Limb (tissue), 2 donors: ENCODE data around the gene SLC12A9.
A peak's percentile ranks its signal among the peaks of the same experiment; 100 is the strongest.
"Not testable (repeated sequence)": the region's sequence is repeated elsewhere in the genome, so short reads cannot be mapped to it uniquely, and the experiment has no call there.

Experiments
- DNase-seq, 2 donors: peaks; one replicate each; pipeline ENCODE4 v3.0.0-alpha.2; 2016; ENCODE audit errors: extremely low spot score in 2 of 2

The SLC12A9 gene

DNA sequence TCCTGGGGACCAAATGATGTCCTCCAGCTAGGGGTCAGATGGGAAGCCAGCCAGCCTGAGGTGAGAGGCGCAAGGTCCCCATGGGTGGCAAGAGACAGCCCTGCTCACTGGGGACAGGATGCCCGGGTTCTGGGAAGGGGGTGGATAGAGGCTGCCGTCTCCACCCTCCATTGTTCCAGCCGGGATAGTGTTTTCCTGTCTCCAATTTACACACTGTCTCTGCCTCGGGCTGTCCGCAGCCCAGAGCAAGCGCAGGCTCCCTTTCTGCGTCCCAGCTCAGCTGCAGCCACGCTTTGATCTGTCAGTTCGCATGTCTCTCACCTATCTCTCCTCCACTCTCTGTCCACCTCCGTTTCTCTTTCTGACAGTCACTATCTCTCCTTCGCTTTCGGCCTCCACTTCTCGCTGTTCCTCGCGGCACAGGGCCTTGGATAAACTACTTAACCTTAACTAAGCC, 27.3 kb upstream of the SLC12A9 start:
- no peak for DNase-seq

DNA sequence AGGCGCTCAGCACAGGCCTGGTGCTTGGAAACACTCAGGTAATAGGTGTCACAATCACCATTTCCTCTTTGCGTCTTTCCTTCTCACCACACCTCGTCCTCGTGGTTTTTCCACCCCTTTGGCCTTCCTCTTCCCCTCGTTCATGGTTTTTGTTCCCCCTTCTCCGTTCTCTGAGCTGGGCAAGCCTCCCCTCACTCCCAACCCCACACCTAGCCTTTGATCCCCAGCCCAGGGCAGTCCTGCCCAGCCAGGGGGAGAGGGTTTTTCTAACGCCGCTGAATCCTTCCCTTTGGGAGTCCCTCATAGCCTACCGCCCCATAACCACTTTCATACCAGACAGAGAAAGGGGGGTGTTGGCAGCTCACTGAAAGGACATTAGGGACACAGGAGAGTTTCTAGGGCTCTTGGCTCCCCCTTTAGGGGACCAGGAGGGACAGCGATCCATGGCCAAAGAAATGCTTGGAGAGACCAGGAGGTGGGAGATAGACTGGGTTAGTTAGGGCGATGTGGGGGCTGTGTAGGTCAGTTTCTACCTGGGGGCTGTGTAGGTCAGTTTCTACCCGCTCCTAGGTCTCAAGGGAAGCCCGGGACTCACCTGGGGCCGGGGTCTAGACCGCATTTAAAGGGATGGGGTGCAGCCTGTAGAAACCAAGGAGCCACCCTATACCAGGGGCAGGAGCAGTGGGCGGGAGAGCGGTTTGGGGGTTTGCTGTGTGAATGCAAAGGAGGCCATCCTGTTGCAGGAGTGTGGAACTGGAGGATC, 26.6 kb upstream of the SLC12A9 start:
- no peak for DNase-seq

DNA sequence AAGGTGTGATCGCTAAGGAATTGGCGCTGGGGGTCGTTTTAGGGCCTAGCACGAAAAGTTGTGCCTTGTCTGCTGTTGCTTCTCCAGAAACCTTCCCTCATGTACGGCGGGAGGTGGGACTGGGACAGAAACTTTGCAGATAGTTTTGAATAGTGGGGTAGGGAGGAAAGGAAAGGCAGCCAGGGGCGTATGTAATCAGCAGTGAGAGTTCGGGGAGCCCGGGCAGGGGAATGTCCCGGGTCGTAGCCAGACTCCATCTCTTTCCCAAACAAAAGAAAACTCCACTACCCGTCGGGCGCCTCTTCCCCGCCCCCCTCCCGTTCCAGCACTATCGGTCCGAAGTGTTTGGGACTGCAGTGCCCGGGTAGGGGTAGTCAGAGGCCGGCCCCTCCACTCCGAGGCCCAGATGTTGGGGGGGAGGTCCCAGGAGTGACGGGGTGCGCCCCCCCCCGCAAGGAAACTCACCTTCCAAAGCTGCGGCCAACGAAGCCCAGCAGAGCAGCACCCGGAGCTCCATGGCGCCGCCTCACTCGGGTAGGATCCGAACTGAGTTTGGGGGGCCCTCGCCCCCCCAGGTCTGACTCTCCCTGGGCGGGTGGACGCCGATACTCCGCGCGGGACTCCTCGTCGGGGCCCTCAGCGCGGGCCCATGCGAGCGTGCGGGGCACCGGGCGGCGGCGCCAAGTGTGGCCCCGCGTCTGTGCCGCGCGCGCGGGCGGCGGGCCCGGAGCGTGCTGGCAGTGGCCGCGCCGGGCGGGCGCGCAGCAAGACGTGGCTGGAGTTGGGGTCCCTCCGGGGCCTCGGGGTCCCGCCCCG, 25.8 kb upstream of the SLC12A9 start:
- peak in 1 of 2 donors; percentile 4 for DNase-seq

DNA sequence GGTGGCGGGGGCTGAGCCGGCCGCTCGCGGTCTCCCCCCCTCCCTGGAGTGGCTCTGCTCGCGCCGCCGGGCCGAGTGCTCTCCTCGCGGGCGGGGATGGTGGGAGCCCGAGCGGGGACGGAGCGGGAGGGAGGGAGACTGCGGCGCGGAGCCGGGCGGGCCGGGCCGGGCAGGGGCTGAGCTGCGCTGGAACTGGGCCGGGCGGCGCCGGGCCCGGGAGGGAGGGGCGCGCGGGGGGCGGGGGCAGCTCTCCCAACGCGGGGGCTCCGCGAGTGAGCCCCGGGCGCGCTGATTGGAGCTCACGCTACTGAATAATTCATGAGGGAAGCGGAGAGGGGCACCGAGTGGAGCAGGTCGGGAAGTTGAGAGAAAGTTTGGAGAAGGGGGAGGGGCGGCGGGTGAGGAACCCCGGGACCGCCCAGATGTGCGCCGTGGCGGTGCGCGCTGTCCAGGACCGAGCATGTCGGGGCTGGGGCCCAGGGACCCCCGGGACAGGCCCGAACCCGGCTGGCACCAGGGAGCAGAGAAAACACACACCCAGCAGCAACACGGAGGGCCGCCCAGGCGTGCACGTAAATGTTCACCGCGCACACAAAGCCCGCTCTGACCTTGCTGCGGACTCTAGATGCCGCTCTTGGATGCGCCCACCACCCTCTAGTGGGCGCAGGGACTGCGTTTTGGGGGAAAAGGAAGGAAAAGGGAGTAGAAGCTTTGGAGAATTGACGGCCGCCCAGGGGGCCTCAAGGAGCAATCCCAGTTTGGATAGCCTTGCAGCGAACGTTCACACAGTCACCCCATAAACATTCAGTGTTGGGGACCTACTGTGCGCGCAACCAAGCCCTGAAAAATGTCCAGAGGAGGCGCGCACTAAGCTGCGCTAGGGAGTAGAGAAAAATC, 24.9 kb upstream of the SLC12A9 start, which contains the start of gene EPHB4:
EPHB4 (minus strand) TSS at position 194 of the 897 bp plus-strand sequence. CDS start 493 bp downstream, outside the sequence.
- peak; percentile 92 to 94 for DNase-seq

DNA sequence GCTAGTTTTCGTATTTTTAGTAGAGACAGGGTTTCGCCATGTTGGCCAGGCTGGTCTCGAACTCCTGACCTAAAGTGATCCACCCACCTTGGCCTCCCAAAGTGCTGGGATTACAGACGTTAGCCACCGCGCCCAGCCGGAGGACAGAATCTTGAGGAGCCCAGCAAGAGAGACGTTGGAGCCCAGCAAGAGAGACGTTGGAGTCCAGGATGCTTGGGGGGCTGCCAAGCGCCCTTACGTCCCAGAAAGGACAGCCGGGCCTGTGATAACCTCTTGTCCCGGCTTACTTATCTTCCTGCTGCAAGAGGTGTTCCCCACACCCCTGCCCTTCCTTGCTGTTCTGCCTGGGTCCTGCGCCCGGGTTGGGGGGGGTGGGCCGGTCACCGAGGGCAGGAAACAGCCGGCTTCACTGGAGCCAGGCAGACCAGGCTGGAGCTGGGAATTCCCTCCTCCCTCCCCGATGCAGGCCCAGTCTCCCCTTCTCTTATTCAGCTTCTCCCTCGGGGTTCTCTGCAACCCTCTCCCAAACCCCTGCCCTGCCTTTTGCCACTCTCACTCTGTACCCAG, 23.3 kb upstream of the SLC12A9 start:
- DNase-seq = no peak

DNA sequence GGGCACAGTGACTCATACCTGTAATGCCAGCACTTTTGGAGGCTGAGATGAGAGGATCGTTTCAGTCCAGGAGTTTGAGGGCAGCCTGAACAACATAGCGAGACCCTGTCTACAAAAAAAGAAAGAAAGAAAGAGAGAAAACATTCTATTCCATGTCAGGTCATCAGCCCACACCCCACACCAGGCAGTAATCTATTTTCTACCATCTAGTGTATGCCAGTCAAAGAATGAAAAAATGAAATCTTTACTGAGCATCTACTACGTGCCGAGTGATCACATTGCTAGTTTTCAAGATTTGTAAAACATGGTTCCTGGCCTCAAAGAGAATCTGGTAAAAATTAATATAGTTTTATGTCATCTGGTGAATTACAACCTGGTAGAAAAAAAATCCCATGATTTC, 22.1 kb upstream of the SLC12A9 start:
- DNase-seq = no peak

DNA sequence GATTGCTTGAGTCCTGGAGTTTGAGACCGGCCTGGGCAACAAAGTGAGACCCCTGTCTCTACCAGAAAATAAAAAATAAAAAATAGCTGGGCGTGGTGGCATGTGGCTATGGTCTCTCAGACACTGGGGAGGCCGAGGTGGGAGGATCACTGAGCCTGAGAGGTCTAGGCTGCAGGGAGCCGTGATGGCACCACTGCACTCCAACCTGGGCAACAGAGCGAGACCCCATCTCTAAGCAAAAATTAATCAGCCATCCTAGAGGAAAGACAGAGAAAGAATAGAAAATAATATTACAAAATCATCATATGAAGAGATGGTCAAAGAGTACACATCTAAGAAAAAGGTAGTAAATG, 20.3 kb upstream of the SLC12A9 start:
- no peak for DNase-seq

DNA sequence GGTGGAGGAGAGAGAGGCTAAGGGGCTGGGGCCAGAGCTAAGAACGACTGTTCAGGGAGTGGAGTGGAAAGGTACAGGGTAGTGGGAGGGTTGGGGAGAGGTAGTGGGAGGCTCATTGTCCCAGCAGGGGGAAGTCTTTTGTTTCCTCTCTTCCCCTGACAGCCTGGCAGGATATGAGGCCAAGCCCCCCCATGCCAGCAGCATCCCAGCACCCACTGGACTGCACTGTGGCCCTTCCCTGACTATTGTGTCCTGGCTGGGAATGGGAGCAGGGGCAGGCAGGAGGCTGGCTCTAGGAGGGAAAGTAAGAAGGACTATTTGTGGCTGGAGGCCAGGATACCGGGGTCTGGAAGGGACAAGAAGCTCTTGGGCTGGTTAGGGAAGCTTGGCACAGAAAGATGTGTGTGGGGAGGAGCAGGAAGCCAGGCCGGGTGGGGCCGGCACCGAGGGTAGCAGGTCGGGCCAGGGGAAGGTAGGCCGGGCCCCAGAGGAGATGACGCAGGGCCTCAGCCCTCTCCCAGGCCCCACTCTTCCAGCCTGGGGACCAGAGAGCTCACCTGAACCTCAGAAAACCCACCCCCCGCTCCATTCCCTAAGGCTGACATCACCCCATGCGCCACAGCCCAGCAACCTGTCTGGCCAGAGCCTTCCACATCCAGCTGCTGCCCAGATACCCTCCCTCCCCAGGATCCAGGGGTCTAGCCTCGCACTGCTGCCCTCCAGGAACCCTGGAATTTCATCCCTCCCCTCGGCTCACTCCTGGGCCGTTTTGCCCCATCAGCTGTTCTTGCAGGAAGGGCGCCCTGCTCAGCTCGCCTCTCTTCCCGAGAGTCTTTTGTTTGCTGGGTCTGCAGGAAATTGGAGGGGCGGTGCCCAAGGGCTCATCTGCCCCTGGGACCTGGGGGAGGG, 16.4 kb upstream of the SLC12A9 start:
- DNase-seq = peak in 1 of 2 donors; percentile 58

DNA sequence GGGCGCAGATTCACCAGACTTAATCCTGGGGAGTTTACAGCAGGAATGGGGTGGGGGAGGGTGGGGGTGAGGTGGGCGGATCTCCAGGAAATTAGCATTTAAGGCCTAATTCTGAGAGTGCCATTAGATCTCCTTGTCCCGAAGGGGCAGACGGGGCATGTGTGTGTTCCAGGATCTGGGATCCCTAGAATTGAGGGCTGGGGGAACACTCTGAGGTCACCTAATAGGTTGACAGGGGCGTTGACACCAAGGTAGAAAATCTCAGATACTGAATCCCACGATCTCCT, 15.8 kb upstream of the SLC12A9 start:
- no peak for DNase-seq

DNA sequence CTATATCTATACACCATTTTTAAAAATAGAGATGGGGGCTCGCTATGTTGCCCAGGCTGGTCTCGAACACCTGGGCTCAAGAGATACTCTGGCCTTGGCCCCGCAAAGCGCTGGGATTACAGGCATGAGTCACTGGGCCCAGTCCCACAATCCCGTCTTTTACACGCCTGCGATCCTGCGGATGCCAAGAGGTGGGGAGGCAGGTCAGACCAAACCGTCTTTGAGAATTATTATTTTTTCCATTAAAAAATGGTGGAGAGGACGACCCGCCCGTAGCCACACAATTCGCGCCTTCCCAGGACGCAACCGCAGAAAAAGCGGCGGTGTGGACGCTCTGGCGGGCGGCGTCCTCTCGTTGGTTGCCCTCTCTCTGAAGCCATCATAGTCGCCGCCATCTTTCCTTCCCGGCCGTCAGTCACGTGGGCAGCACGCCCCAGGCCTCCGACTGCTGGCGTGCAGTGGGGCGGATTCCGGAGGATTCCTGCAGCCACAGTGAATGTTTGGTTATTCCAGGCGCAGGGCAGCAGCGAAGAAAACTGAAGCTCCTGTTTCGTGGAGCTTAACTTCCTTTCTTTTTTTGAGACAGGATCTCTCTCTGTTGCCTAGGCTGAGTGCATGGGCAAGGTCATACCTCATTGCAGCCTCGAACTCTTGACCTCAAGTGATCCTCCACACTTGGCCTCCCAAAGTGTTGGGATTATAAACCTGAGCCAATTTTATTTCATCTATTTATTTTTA, 15.2 kb upstream of the SLC12A9 start:
- peak; percentile 93 to 94 for DNase-seq

DNA sequence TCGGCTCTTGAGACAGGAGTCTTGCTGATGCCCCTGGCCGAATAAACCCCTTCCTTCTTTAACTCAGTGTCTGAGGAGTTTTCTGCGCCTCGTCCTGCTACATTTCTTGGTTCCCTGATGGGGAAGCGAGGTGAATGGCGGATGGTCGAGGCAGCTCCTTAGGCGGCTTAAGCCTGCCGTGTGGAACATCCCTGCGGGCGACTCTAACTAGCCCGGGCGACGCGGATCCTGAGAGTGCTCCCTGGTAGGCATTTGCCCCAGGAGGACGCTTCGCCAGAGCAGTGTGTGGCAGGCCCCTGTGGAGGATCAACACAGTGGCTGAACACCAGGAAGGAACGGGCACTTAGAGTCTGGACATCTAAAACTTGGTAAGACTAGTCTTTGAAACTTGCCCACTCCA, 13.2 kb upstream of the SLC12A9 start:
- DNase-seq = no peak

DNA sequence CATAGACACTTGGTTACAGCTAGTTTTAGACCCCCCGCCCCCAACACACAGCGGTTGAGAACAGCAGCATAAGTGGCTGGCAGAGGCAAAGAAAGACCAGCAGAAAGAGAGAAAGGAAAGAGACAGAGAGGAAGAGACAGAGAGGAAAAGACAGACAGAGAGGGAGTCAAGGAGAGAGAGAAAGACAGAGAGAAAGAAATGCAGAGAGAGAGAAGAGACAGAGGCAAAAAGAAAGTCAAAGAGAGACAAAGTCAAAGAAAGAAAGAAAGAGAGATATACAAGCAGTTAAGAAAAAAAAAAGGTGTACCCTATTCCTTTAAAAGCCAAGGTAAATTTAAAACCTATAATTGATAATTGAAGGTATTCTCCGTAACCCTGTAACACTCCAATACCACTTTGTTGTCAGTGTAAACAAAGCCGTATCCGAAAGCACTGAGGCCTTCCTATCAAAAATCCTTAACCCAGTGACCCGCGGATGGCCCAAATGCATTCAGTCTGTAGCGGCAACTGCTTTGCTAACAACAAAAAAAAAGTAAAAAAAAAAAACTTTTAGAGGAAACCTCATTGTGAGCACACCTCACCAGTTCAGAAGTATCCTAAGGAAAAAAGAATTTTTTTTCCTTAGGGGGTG, 11.9 kb upstream of the SLC12A9 start:
- DNase-seq = no peak

DNA sequence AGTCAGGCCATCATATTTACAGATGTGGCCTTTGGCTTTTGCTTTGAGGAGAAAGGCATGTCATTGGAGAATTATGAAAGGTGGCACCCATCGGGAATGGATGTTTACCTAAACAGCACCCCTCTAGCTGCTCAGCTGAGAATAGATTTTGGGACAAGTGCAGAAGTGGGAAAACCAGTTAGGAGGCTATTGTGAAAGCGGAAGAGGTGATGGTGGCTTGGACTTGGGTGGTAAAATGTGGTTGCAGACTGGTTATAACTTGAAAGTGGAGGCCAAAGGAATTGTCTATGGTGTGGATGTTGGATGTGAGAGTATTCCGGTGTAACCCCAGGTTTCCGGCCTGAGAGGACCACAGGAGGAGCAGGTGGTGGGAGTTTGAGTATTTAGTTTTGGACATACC, 5.2 kb upstream of the SLC12A9 start:
- no peak for DNase-seq

DNA sequence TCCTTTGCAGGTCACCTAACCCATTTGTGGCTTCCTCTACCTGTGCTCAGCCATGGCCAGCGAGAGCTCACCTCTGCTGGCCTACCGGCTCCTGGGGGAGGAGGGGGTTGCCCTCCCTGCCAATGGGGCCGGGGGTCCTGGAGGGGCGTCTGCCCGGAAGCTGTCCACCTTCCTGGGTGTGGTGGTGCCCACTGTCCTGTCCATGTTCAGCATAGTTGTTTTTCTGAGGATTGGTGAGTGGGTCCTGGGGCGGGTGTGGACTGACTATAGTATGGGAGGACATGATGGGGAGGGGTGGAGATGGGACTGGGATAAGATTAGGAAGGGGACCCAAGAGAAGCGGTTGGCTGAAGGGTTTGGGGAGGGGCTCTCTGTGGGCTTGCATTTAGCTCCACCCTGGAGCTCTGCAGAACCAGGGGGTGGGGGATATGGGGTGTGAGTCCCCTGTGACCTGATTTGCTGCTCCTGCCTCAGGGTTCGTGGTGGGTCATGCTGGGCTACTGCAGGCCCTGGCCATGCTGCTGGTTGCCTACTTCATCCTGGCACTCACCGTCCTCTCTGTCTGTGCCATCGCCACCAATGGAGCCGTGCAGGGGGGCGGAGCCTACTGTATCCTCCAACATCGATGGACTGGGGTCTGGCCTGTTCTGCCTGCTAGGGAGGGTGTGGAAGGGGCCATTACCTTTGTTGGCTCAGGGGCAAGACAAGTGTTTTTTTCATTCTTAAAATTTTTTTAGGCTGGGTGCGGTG, 1.8 kb downstream of the SLC12A9 start:
- DNase-seq = no peak

DNA sequence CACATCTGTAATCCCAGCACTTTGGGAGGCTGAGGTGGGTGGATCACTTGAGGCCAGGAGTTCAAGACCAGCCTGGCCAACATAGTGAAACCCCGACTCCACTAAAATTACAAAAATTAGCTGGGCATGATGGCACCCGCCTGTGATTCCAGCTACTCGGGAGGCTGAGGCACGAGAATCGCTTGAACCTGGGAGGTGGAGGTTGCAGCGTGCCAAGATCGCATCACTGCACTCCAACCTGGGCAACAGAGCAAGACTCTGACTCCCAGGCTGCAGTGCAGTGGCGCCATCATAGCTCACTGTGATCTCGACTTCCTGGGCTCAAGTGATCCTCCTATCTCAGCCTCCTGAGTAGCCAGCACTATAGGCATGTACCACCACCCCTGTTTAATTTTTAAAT, 2.4 kb downstream of the SLC12A9 start:
- not testable (repeated sequence) for DNase-seq

DNA sequence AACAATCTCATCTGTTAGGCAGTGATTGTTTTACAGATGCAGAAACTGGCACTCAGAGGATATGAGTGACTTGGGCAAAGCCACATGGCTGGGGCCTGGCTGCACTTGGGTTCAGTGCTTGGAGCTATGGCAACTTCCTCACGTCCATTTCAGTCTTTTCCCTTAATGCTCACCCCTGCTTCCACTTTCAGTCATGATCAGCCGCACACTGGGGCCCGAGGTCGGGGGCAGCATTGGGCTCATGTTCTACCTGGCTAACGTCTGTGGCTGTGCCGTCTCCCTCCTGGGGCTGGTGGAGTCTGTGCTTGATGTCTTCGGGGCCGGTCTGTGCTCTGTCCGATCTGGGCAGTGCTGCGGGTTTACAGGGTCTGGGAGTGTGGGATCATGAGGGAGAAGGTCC, 3.0 kb downstream of the SLC12A9 start:
- DNase-seq = no peak

DNA sequence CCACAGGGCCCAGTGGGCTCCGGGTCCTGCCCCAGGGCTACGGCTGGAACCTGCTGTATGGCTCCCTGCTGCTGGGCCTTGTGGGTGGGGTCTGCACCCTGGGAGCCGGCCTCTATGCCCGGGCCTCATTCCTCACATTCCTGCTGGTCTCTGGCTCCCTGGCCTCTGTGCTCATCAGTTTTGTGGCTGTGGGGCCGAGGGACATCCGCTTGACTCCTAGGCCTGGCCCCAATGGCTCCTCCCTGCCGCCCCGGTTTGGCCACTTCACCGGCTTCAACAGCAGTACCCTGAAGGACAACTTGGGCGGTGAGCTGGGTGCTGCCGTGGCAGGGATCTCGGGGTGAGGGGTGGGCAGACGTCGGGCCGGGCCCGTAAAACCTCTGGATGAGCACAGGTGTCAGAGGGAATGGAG, 4.4 kb downstream of the SLC12A9 start:
- DNase-seq = no peak

DNA sequence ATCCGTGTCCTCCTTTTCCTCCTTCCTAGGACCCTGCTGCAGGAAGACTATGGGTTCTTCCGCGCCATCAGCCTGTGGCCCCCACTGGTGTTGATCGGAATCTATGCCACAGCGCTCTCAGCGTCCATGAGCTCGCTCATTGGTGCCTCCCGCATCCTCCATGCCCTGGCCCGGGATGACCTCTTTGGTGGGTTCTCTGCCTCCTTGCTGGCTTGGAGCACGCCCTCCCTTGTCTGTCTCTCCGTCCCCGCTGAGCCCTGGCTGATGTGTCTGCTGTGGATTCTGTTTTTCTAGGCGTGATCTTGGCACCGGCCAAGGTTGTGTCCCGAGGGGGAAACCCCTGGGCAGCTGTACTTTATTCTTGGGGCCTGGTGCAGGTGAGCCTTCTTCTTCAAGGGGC, 7.3 kb downstream of the SLC12A9 start:
- no peak for DNase-seq
